ENCODE data around the gene DUSP8.

GRCh38 chr11:1549338-1550330 is 22.4 kb downstream of the DUSP8 start:
- no peak for TF ChIP-seq EP300 (conservative IDR thresholded peaks at IDR 0.05; ENCODE audit: poor library complexity, severe bottlenecking)
- no peak for TF ChIP-seq TAF1 (IDR thresholded peaks at IDR 0.05; ENCODE audit: low read depth)
- no peak for TF ChIP-seq POLR2AphosphoS5 (IDR thresholded peaks at IDR 0.05)
- no peak for TF ChIP-seq EZH2 (IDR thresholded peaks at IDR 0.05; ENCODE audit: borderline replicate concordance, insufficient read depth, low read length, poor library complexity, severe bottlenecking)
